GM12878 (cell line): ENCODE data around the gene PRKG1.

Source experiments
- CREM ChIP-seq: IDR thresholded peaks from 2 replicates; pipeline ENCODE4 v1.6.1; 2014; ENCODE audit warnings: antibody characterized with exemption, low read depth
- EZH2 ChIP-seq: IDR thresholded peaks from 2 replicates; pipeline ENCODE4 v1.6.1; 2012; ENCODE audit warnings: low read depth, mild to moderate bottlenecking, control low read depth, inconsistent platforms, low read length, borderline replicate concordance; ENCODE audit not compliant: control insufficient read depth
- POLR2A ChIP-seq: IDR thresholded peaks from 2 replicates; pipeline ENCODE4 v1.6.1; 2011; ENCODE audit warnings: low read depth, mild to moderate bottlenecking, low read length
- TAF1 ChIP-seq: IDR thresholded peaks from 2 replicates; pipeline ENCODE4 v1.6.1; 2011; ENCODE audit warnings: mild to moderate bottlenecking, low read depth, low read length, borderline replicate concordance
- YY1 ChIP-seq: IDR thresholded peaks from 2 replicates; pipeline ENCODE4 v1.6.1; 2011; ENCODE audit warnings: low read depth, mild to moderate bottlenecking, low read length
- ZZZ3 ChIP-seq: IDR thresholded peaks from 2 replicates; pipeline ENCODE4 v1.6.1; 2011; ENCODE audit warnings: low read depth; ENCODE audit not compliant: control insufficient read depth, insufficient read length
- TF ChIP-seq, protein P1 (sequence below): IDR thresholded peaks from 2 replicates; pipeline ENCODE4 v1.6.1; 2011; ENCODE audit warnings: mild to moderate bottlenecking, low read depth, low read length, moderate library complexity; ENCODE audit not compliant: insufficient replicate concordance
- TF ChIP-seq, protein P2 (sequence below): fragments of 450-650 bp; IDR thresholded peaks from 2 replicates; pipeline ENCODE4 v1.6.1; 2016; ENCODE audit warnings: mild to moderate bottlenecking
- TF ChIP-seq, protein P3 (sequence below), 3 experiments: IDR thresholded peaks in 2 of 3; conservative IDR thresholded peaks in 1 of 3; 2 replicates each; pipeline ENCODE4 v1.5.1; 2011; ENCODE audit warnings: low read depth in 3 of 3, low read length in 3 of 3, mild to moderate bottlenecking in 3 of 3, control low read depth in 2 of 3, moderate library complexity in 2 of 3, inconsistent platforms in 1 of 3, mixed read lengths in 1 of 3; ENCODE audit not compliant: control insufficient read depth in 2 of 3, insufficient read depth in 1 of 3; ENCODE audit errors: extremely low read depth in 1 of 3

DNA sequence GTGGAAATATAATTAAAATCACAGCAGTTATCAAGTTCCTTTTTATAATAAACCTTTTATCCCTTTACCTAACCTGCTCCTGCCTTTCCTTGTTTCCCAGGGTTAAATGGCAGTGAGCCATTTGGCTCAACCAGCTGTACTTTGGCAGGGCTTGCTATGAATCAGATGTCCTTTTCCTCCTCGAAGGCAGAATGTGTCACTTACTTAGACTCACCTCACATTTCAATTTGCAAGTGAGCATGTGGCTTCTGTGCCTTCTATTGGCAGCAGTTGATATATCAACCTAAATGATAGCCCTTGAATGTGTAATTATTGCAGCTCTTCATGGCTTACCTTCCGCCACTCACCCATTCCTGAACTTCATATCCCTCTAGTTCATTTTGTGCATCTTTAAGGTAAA is 323.4 kb downstream of the PRKG1 start:
- no peak for TF ChIP-seq POLR2A
- TF ChIP-seq ZZZ3 = no peak
- TF ChIP-seq, protein P1, sequence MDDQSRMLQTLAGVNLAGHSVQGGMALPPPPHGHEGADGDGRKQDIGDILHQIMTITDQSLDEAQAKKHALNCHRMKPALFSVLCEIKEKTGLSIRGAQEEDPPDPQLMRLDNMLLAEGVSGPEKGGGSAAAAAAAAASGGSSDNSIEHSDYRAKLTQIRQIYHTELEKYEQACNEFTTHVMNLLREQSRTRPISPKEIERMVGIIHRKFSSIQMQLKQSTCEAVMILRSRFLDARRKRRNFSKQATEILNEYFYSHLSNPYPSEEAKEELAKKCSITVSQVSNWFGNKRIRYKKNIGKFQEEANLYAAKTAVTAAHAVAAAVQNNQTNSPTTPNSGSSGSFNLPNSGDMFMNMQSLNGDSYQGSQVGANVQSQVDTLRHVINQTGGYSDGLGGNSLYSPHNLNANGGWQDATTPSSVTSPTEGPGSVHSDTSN = no peak
- TF ChIP-seq YY1 = no peak
- TF ChIP-seq TAF1 = no peak
- TF ChIP-seq, protein P2, sequence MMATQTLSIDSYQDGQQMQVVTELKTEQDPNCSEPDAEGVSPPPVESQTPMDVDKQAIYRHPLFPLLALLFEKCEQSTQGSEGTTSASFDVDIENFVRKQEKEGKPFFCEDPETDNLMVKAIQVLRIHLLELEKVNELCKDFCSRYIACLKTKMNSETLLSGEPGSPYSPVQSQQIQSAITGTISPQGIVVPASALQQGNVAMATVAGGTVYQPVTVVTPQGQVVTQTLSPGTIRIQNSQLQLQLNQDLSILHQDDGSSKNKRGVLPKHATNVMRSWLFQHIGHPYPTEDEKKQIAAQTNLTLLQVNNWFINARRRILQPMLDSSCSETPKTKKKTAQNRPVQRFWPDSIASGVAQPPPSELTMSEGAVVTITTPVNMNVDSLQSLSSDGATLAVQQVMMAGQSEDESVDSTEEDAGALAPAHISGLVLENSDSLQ = no peak
- no peak for TF ChIP-seq CREM
- TF ChIP-seq, protein P3, sequence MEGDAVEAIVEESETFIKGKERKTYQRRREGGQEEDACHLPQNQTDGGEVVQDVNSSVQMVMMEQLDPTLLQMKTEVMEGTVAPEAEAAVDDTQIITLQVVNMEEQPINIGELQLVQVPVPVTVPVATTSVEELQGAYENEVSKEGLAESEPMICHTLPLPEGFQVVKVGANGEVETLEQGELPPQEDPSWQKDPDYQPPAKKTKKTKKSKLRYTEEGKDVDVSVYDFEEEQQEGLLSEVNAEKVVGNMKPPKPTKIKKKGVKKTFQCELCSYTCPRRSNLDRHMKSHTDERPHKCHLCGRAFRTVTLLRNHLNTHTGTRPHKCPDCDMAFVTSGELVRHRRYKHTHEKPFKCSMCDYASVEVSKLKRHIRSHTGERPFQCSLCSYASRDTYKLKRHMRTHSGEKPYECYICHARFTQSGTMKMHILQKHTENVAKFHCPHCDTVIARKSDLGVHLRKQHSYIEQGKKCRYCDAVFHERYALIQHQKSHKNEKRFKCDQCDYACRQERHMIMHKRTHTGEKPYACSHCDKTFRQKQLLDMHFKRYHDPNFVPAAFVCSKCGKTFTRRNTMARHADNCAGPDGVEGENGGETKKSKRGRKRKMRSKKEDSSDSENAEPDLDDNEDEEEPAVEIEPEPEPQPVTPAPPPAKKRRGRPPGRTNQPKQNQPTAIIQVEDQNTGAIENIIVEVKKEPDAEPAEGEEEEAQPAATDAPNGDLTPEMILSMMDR (IDR thresholded peaks at IDR 0.05 in 2 of 3, conservative IDR thresholded peaks at IDR 0.05 in 1 of 3; ENCODE audit: control insufficient read depth in 2 of 3, extremely low read depth in 1 of 3, insufficient read depth in 1 of 3, low read depth in 3 of 3, low read length in 3 of 3) = no peak
- no peak for TF ChIP-seq EZH2
